Effector memory CD4-positive, alpha-beta T cell (primary cell): ENCODE data around the gene TMEM120A.

Experiments
- DNase-seq, 3 donors: peaks; one replicate each; pipeline ENCODE4 v3.0.0-alpha.2; 2020
- H3K27ac ChIP-seq: 2 replicates; pipeline ENCODE4 v1.7.0; 2013; ENCODE audit warnings: mild to moderate bottlenecking, low read length, moderate library complexity; ENCODE audit not compliant: insufficient read depth, poor library complexity, severe bottlenecking
- H3K27me3 ChIP-seq: replicated peaks from 2 replicates; pipeline ENCODE4 v1.7.0; 2013; ENCODE audit warnings: mild to moderate bottlenecking, low read length; ENCODE audit not compliant: insufficient read depth, control insufficient read depth, poor library complexity, severe bottlenecking
- H3K36me3 ChIP-seq: 2 replicates; pipeline ENCODE4 v1.7.0; 2013; ENCODE audit warnings: mild to moderate bottlenecking, low read length, moderate library complexity; ENCODE audit not compliant: control insufficient read depth, insufficient read depth
- H3K4me1 ChIP-seq: 2 replicates; pipeline ENCODE4 v1.7.0; 2013; ENCODE audit warnings: low read length, mild to moderate bottlenecking; ENCODE audit not compliant: control insufficient read depth, insufficient read depth, poor library complexity, severe bottlenecking
- H3K4me3 ChIP-seq: 2 replicates; pipeline ENCODE4 v1.7.0; 2013; ENCODE audit warnings: low read length, low read depth, mild to moderate bottlenecking; ENCODE audit not compliant: insufficient read depth, poor library complexity, severe bottlenecking
- H3K9me3 ChIP-seq: 2 replicates; pipeline ENCODE4 v1.7.0; 2013; ENCODE audit warnings: mild to moderate bottlenecking, low read length, moderate library complexity; ENCODE audit not compliant: control insufficient read depth

TMEM120A gene

DNA sequence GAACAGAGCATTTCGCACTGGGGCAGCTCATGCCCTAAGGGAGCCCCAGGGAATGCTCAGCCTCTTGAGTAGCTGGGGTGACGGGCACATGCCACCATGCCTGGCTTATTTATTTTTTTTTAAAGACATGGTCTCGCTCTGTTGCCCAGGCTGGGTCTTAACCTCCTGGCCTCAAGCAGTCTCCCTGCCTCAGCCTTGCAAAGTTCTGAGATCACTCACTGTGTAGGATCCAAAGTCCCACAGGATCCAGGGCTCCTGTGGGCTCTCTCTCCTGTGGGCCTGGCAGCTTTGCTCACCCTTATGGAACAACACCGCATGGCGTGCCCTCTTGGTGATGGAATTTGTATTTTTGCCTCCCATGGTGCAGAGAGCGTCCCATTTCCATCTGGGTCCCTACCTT lies 34.0 kb downstream of the TMEM120A start:
- DNase-seq, result no peak
- Histone ChIP-seq H3K27ac (no peak overlapping the region), H3K4me3 (no peak overlapping the region), H3K9me3 (no peaks in the 10 kb centered on the region), H3K27me3 (no peaks in the 10 kb centered on the region), H3K4me1 (no peaks in the 10 kb centered on the region), H3K36me3 (peaks cover 26% of the 10 kb centered on the region)

DNA sequence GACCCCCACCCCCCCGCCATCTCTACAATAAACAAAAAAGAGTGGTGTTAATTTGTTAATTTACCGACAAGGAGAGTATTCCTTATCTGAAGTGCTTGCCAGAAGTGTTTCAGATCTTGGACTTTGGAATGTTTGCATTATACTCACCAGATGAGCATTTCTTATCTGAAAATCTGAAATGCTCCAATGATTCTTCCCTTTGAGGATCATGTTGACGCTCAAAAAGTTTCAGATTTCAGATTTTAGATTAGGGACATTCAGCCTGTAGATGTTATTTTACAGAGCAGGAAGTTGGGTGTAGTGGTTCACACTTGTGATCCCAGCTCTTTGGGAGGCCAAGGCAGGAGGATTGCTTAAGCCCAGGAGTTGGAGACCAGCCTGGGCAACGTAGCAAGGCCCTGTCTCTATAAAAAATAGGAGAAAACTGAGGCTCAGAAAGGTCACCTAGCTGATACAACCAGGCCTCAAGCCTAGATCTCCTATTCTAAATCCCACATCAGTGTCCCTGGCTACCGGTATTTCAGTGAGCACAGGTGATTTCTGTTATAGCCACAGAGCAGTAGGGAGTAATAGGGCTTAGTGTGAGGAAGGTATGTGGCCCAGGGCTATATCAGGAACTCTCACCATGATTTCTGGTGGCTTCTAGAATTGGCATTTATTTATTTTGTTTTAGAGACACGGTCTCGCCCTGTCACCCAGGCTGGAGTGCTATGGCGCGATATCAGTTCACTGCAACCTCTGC lies 35.4 kb downstream of the TMEM120A start:
- no peak overlapping the region for H3K27ac ChIP-seq
- H3K36me3 ChIP-seq, result peaks cover 37% of the 10 kb centered on the region
- H3K4me3 ChIP-seq, result no peak overlapping the region
- no peak for DNase-seq
- no peaks in the 10 kb centered on the region for H3K4me1 ChIP-seq
- no peaks in the 10 kb centered on the region for H3K9me3 ChIP-seq
- no peaks in the 10 kb centered on the region for H3K27me3 ChIP-seq

DNA sequence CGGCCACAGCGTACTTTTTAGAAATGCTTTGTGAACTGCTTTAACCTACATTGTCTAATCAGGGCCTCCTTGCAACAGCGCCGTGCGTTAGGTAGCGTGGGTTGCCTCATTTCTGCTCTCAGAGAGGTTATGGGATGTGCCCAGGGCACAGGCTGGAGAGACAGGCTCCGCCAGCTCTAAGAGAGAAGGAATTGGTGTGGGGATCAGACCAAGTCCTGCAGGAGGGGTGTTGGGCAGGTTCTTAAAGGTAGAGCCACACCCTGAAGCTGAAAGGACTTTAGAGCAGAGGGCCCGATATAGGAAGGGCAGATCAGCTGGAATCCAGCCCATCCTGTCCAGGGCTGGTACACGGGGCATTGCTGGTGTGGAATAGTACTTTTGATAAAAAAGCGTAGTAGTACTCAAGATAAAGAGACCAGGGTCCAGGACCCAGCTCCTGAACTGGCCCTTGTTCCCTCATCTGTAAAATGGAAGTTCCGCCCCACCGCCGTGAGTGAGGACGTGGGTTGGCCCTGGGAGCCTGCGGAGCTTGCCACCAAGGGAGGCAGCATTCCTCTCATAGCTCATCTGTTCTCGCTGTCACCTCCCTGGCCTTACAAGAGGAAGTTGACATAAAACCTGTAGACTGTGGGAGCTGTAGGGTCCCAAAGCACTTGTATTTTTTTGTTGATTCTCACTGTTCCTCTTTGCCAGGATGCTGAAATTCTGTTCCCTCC lies 37.2 kb downstream of the TMEM120A start:
- Histone ChIP-seq H3K27ac (no peak overlapping the region), H3K36me3 (peaks cover 37% of the 10 kb centered on the region), H3K27me3 (no peaks in the 10 kb centered on the region), H3K4me3 (no peak overlapping the region), H3K9me3 (no peaks in the 10 kb centered on the region), H3K4me1 (no peaks in the 10 kb centered on the region)
- DNase-seq, result no peak

DNA sequence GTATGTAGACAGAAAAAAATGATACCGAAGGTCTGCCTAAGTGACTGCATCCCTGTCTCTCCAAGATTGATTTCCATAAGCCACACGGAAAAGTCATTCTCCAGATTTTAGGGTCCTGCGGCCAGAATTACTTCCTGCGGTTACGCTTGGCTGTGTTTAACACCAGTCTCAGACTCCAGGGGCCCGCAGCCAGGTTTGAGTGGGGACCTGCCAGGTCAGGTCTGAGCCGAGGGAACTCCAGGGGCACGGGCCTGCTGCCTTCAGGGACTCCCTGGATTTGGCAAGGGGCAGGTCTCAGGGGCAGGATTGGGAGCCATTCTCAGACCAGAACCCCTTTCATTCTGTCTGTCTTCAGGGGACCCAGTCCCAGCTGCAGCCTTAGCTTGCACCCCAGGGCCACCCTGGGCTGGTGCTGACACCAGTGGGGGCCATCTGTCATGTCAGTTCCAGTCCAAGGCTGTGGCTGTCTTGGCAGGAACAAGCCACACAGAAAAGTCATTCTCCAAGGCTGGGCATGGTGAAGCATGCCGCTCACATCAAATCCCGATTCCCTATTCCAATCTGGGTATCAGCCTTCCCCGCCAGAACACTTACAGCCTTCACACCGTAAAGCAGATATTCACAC lies 39.0 kb downstream of the TMEM120A start:
- Histone ChIP-seq H3K27me3 (no peaks in the 10 kb centered on the region), H3K36me3 (peaks cover 32% of the 10 kb centered on the region)

DNA sequence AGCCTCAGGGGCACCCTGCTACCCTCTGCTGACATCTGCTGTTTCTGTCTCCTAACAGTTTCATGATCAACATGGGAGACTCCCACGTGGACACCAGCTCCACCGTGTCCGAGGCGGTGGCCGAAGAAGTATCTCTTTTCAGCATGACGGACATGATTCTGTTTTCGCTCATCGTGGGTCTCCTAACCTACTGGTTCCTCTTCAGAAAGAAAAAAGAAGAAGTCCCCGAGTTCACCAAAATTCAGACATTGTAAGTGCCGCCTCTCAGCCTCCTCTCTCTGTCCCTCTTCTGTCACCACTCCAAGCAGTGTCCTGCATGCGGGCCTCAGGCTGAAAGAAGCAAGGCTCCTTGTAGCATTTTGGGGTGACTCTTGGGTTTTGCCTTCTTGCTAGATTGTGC lies 40.5 kb downstream of the TMEM120A start:
- H3K4me1 ChIP-seq, result no peaks in the 10 kb centered on the region
- peaks cover 32% of the 10 kb centered on the region for H3K36me3 ChIP-seq
- DNase-seq, result no peak
- no peaks in the 10 kb centered on the region for H3K9me3 ChIP-seq
- H3K27me3 ChIP-seq, result no peaks in the 10 kb centered on the region
- no peak overlapping the region for H3K4me3 ChIP-seq
- no peak overlapping the region for H3K27ac ChIP-seq

More for the DNA sequence above, 39.0 kb downstream of the TMEM120A start:
- Histone ChIP-seq H3K9me3 (no peaks in the 10 kb centered on the region), H3K4me1 (no peaks in the 10 kb centered on the region), H3K4me3 (no peak overlapping the region), H3K27ac (no peak overlapping the region)
- DNase-seq, result no peak

DNA sequence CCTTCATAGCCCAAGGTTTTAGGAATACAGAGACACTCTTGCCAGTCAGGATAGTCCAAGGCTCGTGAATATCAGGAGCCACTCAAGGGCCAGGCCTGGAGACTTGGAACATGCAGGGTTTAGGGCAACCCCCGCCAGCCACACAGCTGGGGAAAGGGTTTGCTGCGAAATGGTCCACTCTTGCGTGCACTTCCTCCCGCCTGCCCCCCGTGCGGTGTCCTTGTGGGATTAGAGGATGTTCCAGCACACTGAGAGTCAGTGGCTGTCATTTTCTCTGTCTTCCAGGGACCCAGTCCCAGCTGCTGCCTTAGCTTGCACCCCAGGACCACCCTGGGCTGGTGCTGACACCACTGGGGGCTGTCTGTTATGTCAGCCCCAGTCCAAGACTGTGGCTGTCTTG lies 41.0 kb downstream of the TMEM120A start:
- no peak overlapping the region for H3K4me3 ChIP-seq
- H3K27ac ChIP-seq, result no peak overlapping the region
- H3K27me3 ChIP-seq, result no peaks in the 10 kb centered on the region
- H3K4me1 ChIP-seq, result no peaks in the 10 kb centered on the region
- peaks cover 29% of the 10 kb centered on the region for H3K36me3 ChIP-seq
- no peaks in the 10 kb centered on the region for H3K9me3 ChIP-seq
- no peak for DNase-seq

DNA sequence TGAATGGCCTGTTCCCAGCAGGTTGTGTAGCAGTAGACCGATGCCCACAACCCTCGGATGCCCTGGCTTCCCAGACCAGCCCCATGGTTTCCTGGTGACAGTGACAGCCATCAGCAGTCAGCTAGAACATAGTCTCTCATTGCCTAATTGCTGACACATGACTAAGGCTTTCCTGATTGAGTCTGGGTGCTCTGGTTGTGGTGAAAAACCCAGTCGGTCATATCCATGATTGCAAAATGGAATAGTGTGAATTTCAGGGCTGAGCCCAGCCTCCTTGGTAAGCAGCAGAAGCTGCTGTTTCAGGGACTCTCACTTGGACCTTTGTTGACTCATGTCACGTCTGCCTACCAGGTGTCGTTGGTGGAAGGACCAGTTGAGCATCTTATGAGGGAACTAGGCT lies 42.9 kb downstream of the TMEM120A start:
- no peaks in the 10 kb centered on the region for H3K4me1 ChIP-seq
- DNase-seq, result no peak
- H3K4me3 ChIP-seq, result no peak overlapping the region
- no peak overlapping the region for H3K27ac ChIP-seq
- H3K36me3 ChIP-seq, result peaks cover 23% of the 10 kb centered on the region
- no peaks in the 10 kb centered on the region for H3K9me3 ChIP-seq
- H3K27me3 ChIP-seq, result no peaks in the 10 kb centered on the region

DNA sequence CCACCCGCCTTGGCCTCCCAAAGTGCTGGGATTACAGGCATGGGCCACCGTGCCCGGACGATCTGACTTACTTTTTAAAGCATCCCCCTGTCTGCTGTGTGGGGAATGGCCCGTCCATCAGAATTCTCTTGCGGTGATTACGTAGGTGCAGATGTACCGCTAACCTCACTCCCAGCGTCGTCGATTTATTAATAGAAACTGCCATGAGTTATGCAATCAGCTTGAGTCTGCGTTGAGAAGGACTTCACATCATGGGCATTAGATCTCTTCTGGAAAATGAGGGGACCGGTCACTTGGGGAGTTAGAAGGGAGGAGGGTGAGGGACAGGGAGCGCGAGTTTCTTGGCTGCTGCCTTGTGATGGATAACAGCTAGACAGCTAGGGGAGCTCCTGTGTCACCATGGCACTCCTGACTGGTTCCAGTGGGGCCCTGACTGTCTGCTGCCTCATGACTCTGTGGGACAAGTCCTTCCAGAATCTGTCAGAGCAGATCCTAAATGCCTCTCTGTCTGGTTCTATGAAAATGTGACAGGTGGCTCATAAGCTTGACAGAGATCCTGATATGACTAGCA lies 44.2 kb downstream of the TMEM120A start:
- Histone ChIP-seq H3K4me1 (no peaks in the 10 kb centered on the region), H3K27ac (no peak overlapping the region), H3K9me3 (no peaks in the 10 kb centered on the region), H3K4me3 (no peak overlapping the region), H3K27me3 (no peaks in the 10 kb centered on the region), H3K36me3 (peaks cover 10% of the 10 kb centered on the region)
- DNase-seq, result no peak

DNA sequence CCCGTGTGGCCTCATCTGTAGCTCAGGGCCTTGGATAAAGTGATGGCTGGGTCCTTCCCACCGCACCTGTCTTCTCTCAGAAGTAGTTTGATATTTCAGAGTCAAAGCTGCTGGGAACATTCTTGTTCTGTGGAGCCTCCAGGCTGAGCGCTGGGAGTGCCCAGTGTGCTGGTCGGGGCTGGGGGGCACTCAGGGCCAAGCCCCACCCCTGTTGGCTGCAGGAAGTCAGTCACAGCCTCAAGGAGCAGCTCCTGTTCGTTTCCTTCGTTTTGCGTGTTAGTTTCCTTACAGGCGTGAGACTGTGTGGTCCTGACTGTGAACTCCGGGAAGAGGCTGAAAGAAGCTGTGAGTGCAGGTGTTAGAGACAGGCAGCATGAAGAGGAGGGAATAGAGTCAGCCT lies 46.2 kb downstream of the TMEM120A start:
- DNase-seq, result no peak
- Histone ChIP-seq H3K27me3 (no peaks in the 10 kb centered on the region), H3K27ac (no peak overlapping the region), H3K9me3 (no peaks in the 10 kb centered on the region), H3K36me3 (no peaks in the 10 kb centered on the region), H3K4me3 (no peak overlapping the region), H3K4me1 (no peaks in the 10 kb centered on the region)
